ENCODE data around the gene CATSPERB. TPM values are rescaled to one million over a fixed set of nuclear protein-coding genes. Genes with fewer than 3 reads are reported as not detected.
A peak's percentile ranks its signal among the peaks of the same experiment; 100 is the strongest.

CATSPERB gene
- total RNA-seq, 1 experiment from 2014 or later = 2.1 TPM

DNA sequence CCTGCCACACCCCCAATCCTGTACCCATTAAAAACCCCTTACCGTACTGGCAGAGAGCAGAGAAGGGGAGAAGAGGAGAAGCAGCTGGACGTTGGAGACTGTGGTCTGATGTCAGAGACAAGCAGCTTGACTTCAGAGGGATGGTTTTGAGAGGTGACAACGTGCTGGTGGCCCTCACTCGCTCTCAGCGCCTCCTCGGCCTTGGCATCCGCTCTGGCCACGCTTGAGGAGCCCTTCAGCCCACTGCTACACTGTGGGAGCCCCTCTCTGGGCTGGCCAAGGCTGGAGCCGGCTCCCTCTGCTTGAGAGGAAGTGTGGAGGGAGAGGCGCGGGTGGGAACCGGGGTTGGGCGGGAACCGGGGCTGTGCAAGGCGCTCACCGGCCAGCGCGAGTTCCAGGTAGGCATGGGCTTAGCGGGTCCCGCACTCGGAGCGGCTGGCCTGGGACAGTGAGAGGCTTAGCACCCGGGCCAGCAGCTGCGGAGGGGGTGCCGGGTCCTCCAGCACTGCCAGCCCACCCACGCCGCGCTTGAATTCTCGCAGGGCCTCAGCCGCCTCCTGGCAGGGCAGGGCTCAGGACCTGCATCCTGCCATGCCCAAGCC is 154.2 kb downstream of the CATSPERB start:
- ChIA-PET POLR2A (no interaction called here), CTCF (no interaction called here)
- Mint-ChIP-seq H3K36me3 (ENCODE audit: insufficient read depth, unreplicated experiment) (no peaks in the 10 kb centered on the region), H3K4me1 (ENCODE audit: low read depth, unreplicated experiment) (peaks cover 16% of the 10 kb centered on the region), H3K27ac (ENCODE audit: unreplicated experiment) (no peak overlapping the region), H3K4me3 (ENCODE audit: unreplicated experiment) (no peak overlapping the region), H3K27me3 (ENCODE audit: insufficient read depth, unreplicated experiment) (no peaks in the 10 kb centered on the region), H3K9me3 (ENCODE audit: unreplicated experiment) (no peaks in the 10 kb centered on the region)
- DNase-seq = no peak
- BruUV-seq (replicated peaks) = no TSS peak
- H3K4me3 ChIP-seq (ENCODE audit: low read depth, low read length) = no peak overlapping the region
- H3K27me3 ChIP-seq (replicated peaks; ENCODE audit: control insufficient read depth, insufficient read depth, low read length) = no peaks in the 10 kb centered on the region
- H3K36me3 ChIP-seq (ENCODE audit: control insufficient read depth, insufficient read depth, low read length) = no peaks in the 10 kb centered on the region
- intact Hi-C loops (cut with micrococcal nuclease; ENCODE audit: unreplicated experiment) = no loop called here
- H3K4me1 ChIP-seq = 0 out of 2 replicates have a peak, but pooled peaks cover 7% of the 10 kb centered on the region
- H3K9me3 ChIP-seq = no peaks in the 10 kb centered on the region
- TF ChIP-seq, protein P1, sequence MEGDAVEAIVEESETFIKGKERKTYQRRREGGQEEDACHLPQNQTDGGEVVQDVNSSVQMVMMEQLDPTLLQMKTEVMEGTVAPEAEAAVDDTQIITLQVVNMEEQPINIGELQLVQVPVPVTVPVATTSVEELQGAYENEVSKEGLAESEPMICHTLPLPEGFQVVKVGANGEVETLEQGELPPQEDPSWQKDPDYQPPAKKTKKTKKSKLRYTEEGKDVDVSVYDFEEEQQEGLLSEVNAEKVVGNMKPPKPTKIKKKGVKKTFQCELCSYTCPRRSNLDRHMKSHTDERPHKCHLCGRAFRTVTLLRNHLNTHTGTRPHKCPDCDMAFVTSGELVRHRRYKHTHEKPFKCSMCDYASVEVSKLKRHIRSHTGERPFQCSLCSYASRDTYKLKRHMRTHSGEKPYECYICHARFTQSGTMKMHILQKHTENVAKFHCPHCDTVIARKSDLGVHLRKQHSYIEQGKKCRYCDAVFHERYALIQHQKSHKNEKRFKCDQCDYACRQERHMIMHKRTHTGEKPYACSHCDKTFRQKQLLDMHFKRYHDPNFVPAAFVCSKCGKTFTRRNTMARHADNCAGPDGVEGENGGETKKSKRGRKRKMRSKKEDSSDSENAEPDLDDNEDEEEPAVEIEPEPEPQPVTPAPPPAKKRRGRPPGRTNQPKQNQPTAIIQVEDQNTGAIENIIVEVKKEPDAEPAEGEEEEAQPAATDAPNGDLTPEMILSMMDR (IDR thresholded peaks at IDR 0.05; ENCODE audit: insufficient read depth in 1 of 2, low read depth in 1 of 2, low read length in 1 of 2, severe bottlenecking in 1 of 2, unreplicated experiment in 1 of 2) = no peak

DNA sequence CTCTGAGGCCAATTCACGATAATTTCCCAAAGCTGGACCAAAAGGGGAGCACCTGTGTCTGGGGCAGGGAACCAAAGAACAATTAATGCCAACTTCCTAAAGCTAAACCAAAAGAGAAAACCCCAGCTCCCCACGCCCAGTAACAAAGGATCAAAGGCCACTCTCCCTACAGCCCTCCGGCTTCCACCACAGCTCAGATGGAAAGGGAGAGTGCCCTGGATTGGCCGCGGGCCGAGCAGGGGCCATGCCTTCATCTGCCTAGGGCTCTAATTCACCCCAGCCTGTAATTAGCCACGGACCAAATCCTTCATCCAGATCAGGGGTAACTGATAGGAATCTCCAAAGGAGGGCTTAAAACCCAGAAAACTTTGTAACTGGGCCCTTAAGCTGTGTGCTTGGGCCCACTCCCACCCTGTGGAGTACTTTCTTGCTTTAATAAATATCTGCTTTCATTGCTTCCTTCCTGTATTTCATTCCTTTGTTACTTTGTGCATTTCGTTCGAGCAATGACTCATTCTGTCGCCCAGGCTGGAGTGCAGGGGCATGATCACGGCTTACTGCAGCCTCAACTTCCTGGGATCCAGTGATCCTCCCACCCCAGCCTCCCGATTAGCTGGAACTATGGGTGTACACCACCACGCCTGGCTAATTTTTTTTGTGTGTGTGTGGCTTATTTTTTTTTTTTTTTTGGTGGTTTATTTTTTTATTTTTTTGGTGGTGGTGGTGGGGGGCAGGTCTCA is 156.2 kb downstream of the CATSPERB start:
- no peak overlapping the region for H3K27ac Mint-ChIP-seq (ENCODE audit: unreplicated experiment)
- DNase-seq = no peak
- no peaks in the 10 kb centered on the region for H3K27me3 Mint-ChIP-seq (ENCODE audit: insufficient read depth, unreplicated experiment)
- no peaks in the 10 kb centered on the region for H3K9me3 ChIP-seq
- no peak overlapping the region for H3K4me3 ChIP-seq (ENCODE audit: low read depth, low read length)
- TF ChIP-seq, protein P1 (IDR thresholded peaks at IDR 0.05; ENCODE audit: insufficient read depth in 1 of 2, low read depth in 1 of 2, low read length in 1 of 2, severe bottlenecking in 1 of 2, unreplicated experiment in 1 of 2) = no peak
- POLR2A ChIA-PET = no interaction called here
- no peaks in the 10 kb centered on the region for H3K36me3 ChIP-seq (ENCODE audit: control insufficient read depth, insufficient read depth, low read length)
- no peaks in the 10 kb centered on the region for H3K4me1 Mint-ChIP-seq (ENCODE audit: low read depth, unreplicated experiment)
- no peaks in the 10 kb centered on the region for H3K27me3 ChIP-seq (replicated peaks; ENCODE audit: control insufficient read depth, insufficient read depth, low read length)
- no peaks in the 10 kb centered on the region for H3K4me1 ChIP-seq
- BruUV-seq (replicated peaks) = no TSS peak
- H3K4me3 Mint-ChIP-seq (ENCODE audit: unreplicated experiment) = no peak overlapping the region
- H3K9me3 Mint-ChIP-seq (ENCODE audit: unreplicated experiment) = no peaks in the 10 kb centered on the region
- H3K36me3 Mint-ChIP-seq (ENCODE audit: insufficient read depth, unreplicated experiment) = no peaks in the 10 kb centered on the region
- CTCF ChIA-PET = no interaction called here
- intact Hi-C loops (cut with micrococcal nuclease; ENCODE audit: unreplicated experiment) = no loop called here

DNA sequence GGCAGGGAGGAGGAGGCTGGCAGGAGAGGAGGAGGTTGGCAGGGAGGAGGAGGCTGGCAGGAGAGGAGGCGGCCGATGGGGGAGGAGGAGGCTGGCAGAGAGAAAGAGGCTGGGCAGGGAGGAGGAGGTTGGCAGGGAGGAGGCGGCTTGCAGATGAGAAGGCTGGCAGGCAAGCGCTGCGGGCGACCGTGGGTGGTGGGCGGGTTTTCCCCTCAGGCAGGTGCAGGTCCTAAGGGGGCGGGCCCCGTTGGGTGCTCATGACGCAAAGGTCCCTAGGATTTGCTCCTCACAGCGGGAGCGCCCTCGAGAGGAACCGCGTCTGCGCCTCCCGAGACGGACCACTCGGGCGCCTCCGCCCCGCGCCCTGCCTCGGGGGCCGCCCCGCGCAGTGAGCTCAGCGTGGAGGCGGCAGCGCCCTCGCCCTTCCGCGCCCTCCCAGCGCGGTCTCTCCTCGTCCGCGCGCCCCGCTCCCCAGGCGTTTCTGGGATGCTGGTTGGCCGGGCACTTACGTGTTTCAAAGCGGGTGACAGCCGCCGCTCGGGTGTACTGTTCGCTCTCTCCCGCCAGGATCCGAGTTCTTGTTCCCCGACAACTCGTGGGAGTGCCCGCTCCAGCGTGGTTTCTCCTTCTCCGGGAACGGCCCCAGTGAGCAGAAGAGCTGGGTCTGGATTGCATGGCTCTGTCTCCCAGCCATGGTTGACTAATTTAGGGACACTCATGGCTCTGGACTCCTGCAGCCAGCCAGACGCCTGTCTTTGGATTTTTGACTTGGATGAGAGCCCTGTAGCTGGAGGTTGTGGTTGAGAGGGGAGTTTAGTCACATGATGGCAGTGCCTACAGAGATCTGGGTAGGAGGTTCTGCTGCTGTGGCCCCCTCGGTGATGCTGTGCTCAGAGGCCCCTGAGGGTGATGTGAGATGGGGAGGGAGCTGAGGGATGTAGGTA is 157.7 kb downstream of the CATSPERB start:
- no peaks in the 10 kb centered on the region for H3K4me1 ChIP-seq
- Mint-ChIP-seq H3K27ac (ENCODE audit: unreplicated experiment) (peak overlapping the region; percentile 56), H3K4me1 (ENCODE audit: low read depth, unreplicated experiment) (no peaks in the 10 kb centered on the region), H3K9me3 (ENCODE audit: unreplicated experiment) (no peaks in the 10 kb centered on the region), H3K27me3 (ENCODE audit: insufficient read depth, unreplicated experiment) (no peaks in the 10 kb centered on the region), H3K4me3 (ENCODE audit: unreplicated experiment) (peak overlapping the region; percentile 82), H3K36me3 (ENCODE audit: insufficient read depth, unreplicated experiment) (no peaks in the 10 kb centered on the region)
- DNase-seq = peak; percentile 67 to 71
- peak overlapping the region; percentile 36 for H3K4me3 ChIP-seq (ENCODE audit: low read depth, low read length)
- intact Hi-C loops (cut with micrococcal nuclease; ENCODE audit: unreplicated experiment) = no loop called here
- no peaks in the 10 kb centered on the region for H3K36me3 ChIP-seq (ENCODE audit: control insufficient read depth, insufficient read depth, low read length)
- H3K27me3 ChIP-seq (replicated peaks; ENCODE audit: control insufficient read depth, insufficient read depth, low read length) = no peaks in the 10 kb centered on the region
- BruUV-seq (replicated peaks) = no TSS peak
- H3K9me3 ChIP-seq = no peaks in the 10 kb centered on the region
- CTCF ChIA-PET = interaction anchor here (0.6 kb wide), 1 partner anchor 532 kb away, joined by 5 read pairs; the partner anchor contains the start of gene ATXN3
- POLR2A ChIA-PET = interaction anchor here (0.6 kb wide), 1 partner anchor 228 kb away, joined by 3 read pairs; no protein-coding TSS in a partner anchor
- TF ChIP-seq, protein P1 (IDR thresholded peaks at IDR 0.05; ENCODE audit: insufficient read depth in 1 of 2, low read depth in 1 of 2, low read length in 1 of 2, severe bottlenecking in 1 of 2, unreplicated experiment in 1 of 2) = no peak

Data from Caco-2 (cell line).